HCT116 (cell line): ENCODE data around the gene PIGBOS1. TPM values are rescaled to one million over a fixed set of nuclear protein-coding genes. Genes with fewer than 3 reads are reported as not detected.

Experiments used
- ATAC-seq: fragments of 200-7000 bp; cut with Tn5 transposase; 2 replicates; pipeline ENCODE4 v1.9.1; 2020; ENCODE audit warnings: mild to moderate bottlenecking, moderate library complexity
- BruUV-seq: library from RNA; stranded (reverse); fragments of 400-500 nt; replicated peaks from 2 replicates; lab custom pipeline; 2021; lab: Mats Ljungman, UMichigan
- CTCF ChIA-PET: fragments of 300-600 bp; sonication (Branson Sonifier 250); formaldehyde crosslinking; loops from one replicate; lab custom pipeline; 2021; ENCODE audit warnings: antibody characterized with exemption; lab: Charles Lee
- POLR2A ChIA-PET: fragments of 300-600, 350-600 bp; sonication (Branson Sonifier 250); formaldehyde crosslinking; loops from one replicate; lab custom pipeline; 2021; ENCODE audit warnings: antibody characterized with exemption; lab: Charles Lee
- RAD21 ChIA-PET, 2 experiments: fragments of 300-600 bp; sonication (Branson Sonifier 250); formaldehyde crosslinking; loops; one replicate each; lab custom pipeline; 2023; ENCODE audit warnings: low total read pairs in 2 of 2; ENCODE audit not compliant: uncharacterized antibody in 2 of 2, unreplicated experiment in 2 of 2, low non-redundant PET in 1 of 2; lab: Charles Lee
- DNase-seq: peaks from one replicate; pipeline ENCODE4 v3.0.0-alpha.2; 2010; ENCODE audit warnings: low read depth, low spot score
- H2AFZ ChIP-seq: fragments of 200-600 bp; shearing (Covaris generic), sonication (generic); 2 replicates; pipeline ENCODE4 v1.6.1; 2017; ENCODE audit warnings: low read depth, mixed run types, mixed read lengths, antibody characterized with exemption, low read length; ENCODE audit not compliant: poor library complexity, severe bottlenecking
- H3K27ac ChIP-seq: 2 replicates; pipeline ENCODE4 v1.5.1; 2012; ENCODE audit warnings: low read depth, low read length
- H3K27me3 ChIP-seq: fragments of 200-600 bp; sonication (generic); 2 replicates; pipeline ENCODE4 v1.6.1; 2016; ENCODE audit warnings: mixed run types, low read length, mixed read lengths; ENCODE audit not compliant: insufficient read depth
- H3K36me3 ChIP-seq, 2 experiments: fragments of 200-500 bp in 1 of 2; fragments of 200-600 bp in 1 of 2; sonication (Bioruptor generic) in 1 of 2; sonication (generic) in 1 of 2; 2 replicates each; pipeline versions ENCODE4 v1.5.1 to v1.6.1; 2014 to 2016; ENCODE audit warnings: low read length in 2 of 2, inconsistent platforms in 1 of 2, mixed read lengths in 1 of 2, mixed run types in 1 of 2; ENCODE audit not compliant: insufficient read depth in 2 of 2, control insufficient read depth in 1 of 2
- H3K4me1 ChIP-seq, 2 experiments: fragments of 200-600 bp in 1 of 2; sonication (generic) in 1 of 2; 2 replicates each; pipeline versions ENCODE4 v1.5.1 to v1.6.1; 2012 to 2017; ENCODE audit warnings: low read length in 2 of 2, inconsistent platforms in 1 of 2, mild to moderate bottlenecking in 1 of 2, mixed read lengths in 1 of 2, mixed run types in 1 of 2, moderate library complexity in 1 of 2; ENCODE audit not compliant: insufficient read depth in 2 of 2, control insufficient read depth in 1 of 2
- H3K4me2 ChIP-seq: fragments of 200-600 bp; sonication (generic); 2 replicates; pipeline ENCODE4 v1.6.1; 2017; ENCODE audit warnings: mixed run types, low read length, mixed read lengths
- H3K4me3 ChIP-seq, 2 experiments: fragments of 200-600 bp in 1 of 2; sonication (generic) in 1 of 2; replicated peaks in 1 of 2; 2 replicates each; pipeline ENCODE4 v1.5.1; 2011 to 2016; ENCODE audit warnings: low read length in 2 of 2, control low read depth in 1 of 2, low read depth in 1 of 2, mild to moderate bottlenecking in 1 of 2, mixed read lengths in 1 of 2, mixed run types in 1 of 2
- H3K79me2 ChIP-seq: fragments of 200-600 bp; sonication (generic); 2 replicates; pipeline ENCODE4 v1.6.1; 2017; ENCODE audit warnings: mild to moderate bottlenecking, mixed run types, low read length, moderate library complexity, mixed read lengths; ENCODE audit not compliant: insufficient read depth
- H3K9ac ChIP-seq: fragments of 200-600 bp; sonication (generic); 2 replicates; pipeline ENCODE4 v1.6.1; 2016; ENCODE audit warnings: low read length, mixed read lengths
- H3K9me2 ChIP-seq: fragments of 200-600 bp; sonication (generic), shearing (Covaris generic); 2 replicates; pipeline ENCODE4 v1.6.1; 2017; ENCODE audit warnings: mixed run types, mild to moderate bottlenecking, moderate library complexity; ENCODE audit not compliant: insufficient read depth
- H3K9me3 ChIP-seq, 2 experiments: fragments of 200-500 bp in 1 of 2; fragments of 200-600 bp in 1 of 2; sonication (Bioruptor generic) in 1 of 2; sonication (generic) in 1 of 2; 2 replicates each; pipeline ENCODE4 v1.6.1; 2014 to 2017; ENCODE audit warnings: low read length in 2 of 2, mixed read lengths in 2 of 2, inconsistent platforms in 1 of 2, low read depth in 1 of 2, mild to moderate bottlenecking in 1 of 2, mixed run types in 1 of 2, moderate library complexity in 1 of 2; ENCODE audit not compliant: control insufficient read depth in 1 of 2, insufficient read depth in 1 of 2
- H4K20me1 ChIP-seq: fragments of 200-600 bp; sonication (generic), shearing (Covaris generic); 2 replicates; pipeline ENCODE4 v1.6.1; 2017; ENCODE audit warnings: mixed run types, mild to moderate bottlenecking, moderate library complexity; ENCODE audit not compliant: insufficient read depth
- CBX3 ChIP-seq: IDR thresholded peaks from 2 replicates; pipeline ENCODE4 v1.6.1; 2012; ENCODE audit warnings: low read depth
- CEBPB ChIP-seq: IDR thresholded peaks from 2 replicates; pipeline ENCODE4 v1.6.1; 2012; ENCODE audit warnings: low read depth
- CTCF ChIP-seq, 3 experiments: fragments of 200-600 bp in 1 of 3; sonication (generic) in 1 of 3; IDR thresholded peaks in 2 of 3; conservative IDR thresholded peaks in 1 of 3; 2 replicates each; pipeline ENCODE4 v1.5.1; 2012 to 2017; ENCODE audit warnings: low read depth in 2 of 3, low read length in 2 of 3, antibody characterized with exemption in 1 of 3, borderline replicate concordance in 1 of 3, control low read depth in 1 of 3, mild to moderate bottlenecking in 1 of 3, mixed read lengths in 1 of 3, mixed run types in 1 of 3, moderate library complexity in 1 of 3; ENCODE audit not compliant: insufficient read depth in 1 of 3
- EGR1 ChIP-seq: IDR thresholded peaks from 2 replicates; pipeline ENCODE4 v1.6.1; 2012; ENCODE audit warnings: low read depth
- ELF1 ChIP-seq: IDR thresholded peaks from 2 replicates; pipeline ENCODE4 v1.6.1; 2012; ENCODE audit warnings: low read depth, borderline replicate concordance
- EZH2 ChIP-seq: fragments of 200-600 bp; sonication (generic); IDR thresholded peaks from 2 replicates; pipeline ENCODE4 v1.6.1; 2017; ENCODE audit warnings: antibody characterized with exemption, mixed run types
- EZH2phosphoT487 ChIP-seq: fragments of 200-600 bp; IDR thresholded peaks from 2 replicates; pipeline ENCODE4 v1.6.1; 2018; ENCODE audit warnings: antibody characterized with exemption, borderline replicate concordance
- FOSL1 ChIP-seq: IDR thresholded peaks from 2 replicates; pipeline ENCODE4 v1.6.1; 2012; ENCODE audit warnings: low read depth
- POLR2A ChIP-seq: IDR thresholded peaks from 2 replicates; pipeline ENCODE4 v1.7.0; 2011; ENCODE audit warnings: borderline replicate concordance; ENCODE audit not compliant: insufficient read depth, insufficient read length; ENCODE audit errors: extremely low read depth
- RAD21 ChIP-seq: IDR thresholded peaks from 2 replicates; pipeline ENCODE4 v1.6.1; 2012; ENCODE audit warnings: low read depth, mild to moderate bottlenecking
- SIN3A ChIP-seq: IDR thresholded peaks from 2 replicates; pipeline ENCODE4 v1.6.1; 2012; ENCODE audit warnings: low read depth
- SP1 ChIP-seq: IDR thresholded peaks from 2 replicates; pipeline ENCODE4 v1.6.1; 2012; ENCODE audit warnings: low read depth
- SRF ChIP-seq: IDR thresholded peaks from 2 replicates; pipeline ENCODE4 v1.6.1; 2012; ENCODE audit warnings: low read depth
- YY1 ChIP-seq: IDR thresholded peaks from 2 replicates; pipeline ENCODE4 v1.6.1; 2011; ENCODE audit warnings: low read length, low read depth, moderate library complexity, mild to moderate bottlenecking; ENCODE audit not compliant: insufficient replicate concordance; ENCODE audit errors: extremely low read depth
- ZBTB33 ChIP-seq: IDR thresholded peaks from 2 replicates; pipeline ENCODE4 v1.6.1; 2011; ENCODE audit warnings: mild to moderate bottlenecking, low read length, moderate library complexity; ENCODE audit not compliant: insufficient replicate concordance; ENCODE audit errors: extremely low read depth
- ZFX ChIP-seq: fragments of 450-650 bp; IDR thresholded peaks from 2 replicates; pipeline ENCODE4 v1.6.1; 2017
- ZNF274 ChIP-seq: fragments of 200-500 bp; sonication (Bioruptor generic); IDR thresholded peaks from 2 replicates; pipeline ENCODE4 v1.6.1; 2014; ENCODE audit warnings: mild to moderate bottlenecking, low read depth, low read length, inconsistent platforms
- intact Hi-C: fragments of 100-400 bp; cut with micrococcal nuclease; formaldehyde crosslinking; loops from 2 replicates; pipeline ENCODE4 v1.10.0; 2022
- total RNA-seq: library from RNA; stranded (reverse); gene quantifications from one replicate; pipeline ENCODE4 v1.2.1, GENCODE V29; 2021; ENCODE audit not compliant: unreplicated experiment
- TF ChIP-seq, protein P1 (sequence below): IDR thresholded peaks from 2 replicates; pipeline ENCODE4 v1.6.1; 2012

The PIGBOS1 gene
- total RNA-seq, 1 experiment from 2014 or later, result 15.3 TPM

DNA sequence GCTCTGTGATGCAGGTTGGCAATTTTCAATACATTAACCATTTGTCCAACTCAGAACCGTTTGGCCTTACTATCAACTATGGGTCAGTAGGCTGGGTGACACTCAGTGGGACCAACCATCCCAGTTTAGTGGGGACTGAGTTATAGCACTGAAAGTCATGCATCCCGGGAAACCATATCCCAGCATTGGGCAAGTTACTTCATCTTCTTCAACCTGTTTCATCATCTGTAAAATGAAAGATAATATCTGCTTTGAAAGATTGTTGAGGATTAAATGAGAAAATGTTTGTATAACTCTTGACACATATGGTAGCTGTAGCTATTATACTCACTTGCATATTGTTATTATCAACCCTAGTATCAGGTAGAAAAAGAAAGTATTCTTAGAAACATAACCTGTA lies 41.2 kb downstream of the PIGBOS1 start:
- ATAC-seq, result no peak
- no TSS peak for BruUV-seq
- H3K27me3 ChIP-seq, result no peaks in the 10 kb centered on the region
- H3K27ac ChIP-seq, result no peak overlapping the region
- H3K36me3 ChIP-seq, result no peaks in the 10 kb centered on the region
- RAD21 ChIA-PET, result no interaction called here
- TF ChIP-seq ZBTB33 (no peak), ZNF274 (no peak), SP1 (no peak), SRF (no peak), FOSL1 (no peak), POLR2A (no peak), CEBPB (no peak)
- TF ChIP-seq, all 23 proteins: peak for 0
- Histone ChIP-seq H3K79me2 (no peaks in the 10 kb centered on the region), H3K9me2 (no peaks in the 10 kb centered on the region), H3K9ac (no peak overlapping the region), H3K4me2 (no peak overlapping the region), H3K4me1 (peaks cover 11 to 22% of the 10 kb centered on the region in 2 experiments), H3K4me3 (no peak overlapping the region), H4K20me1 (no peaks in the 10 kb centered on the region), H2AFZ (no peak overlapping the region), H3K9me3 (no peaks in the 10 kb centered on the region)
- CTCF ChIA-PET, result no interaction called here
- POLR2A ChIA-PET, result no interaction called here
- intact Hi-C loops, result no loop called here
- DNase-seq, result no peak

DNA sequence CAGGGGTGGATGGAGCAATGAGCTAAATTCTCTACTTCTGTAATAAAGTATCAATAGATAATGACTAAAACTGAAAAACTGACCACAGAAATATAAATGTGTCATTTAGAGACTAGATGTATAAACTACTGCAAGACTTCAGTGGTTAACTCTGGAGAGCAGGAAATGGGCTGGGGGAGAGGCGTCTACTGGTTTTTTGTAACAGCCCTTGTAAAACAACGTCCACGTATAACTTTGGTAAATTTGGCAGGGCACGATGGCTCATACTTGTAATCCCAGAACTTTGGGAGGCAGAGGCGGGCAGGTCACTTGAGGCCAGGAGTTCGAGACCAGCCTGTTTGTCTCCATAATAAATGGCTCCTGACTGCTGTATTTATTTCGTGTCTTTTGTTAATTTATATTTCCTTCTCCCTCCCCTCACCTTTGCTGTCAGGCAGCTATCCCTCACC lies 41.8 kb downstream of the PIGBOS1 start:
- Histone ChIP-seq H3K27me3 (no peaks in the 10 kb centered on the region), H2AFZ (no peak overlapping the region), H3K9me3 (no peaks in the 10 kb centered on the region), H3K4me2 (no peak overlapping the region), H3K27ac (no peak overlapping the region), H3K36me3 (no peaks in the 10 kb centered on the region), H3K9me2 (no peaks in the 10 kb centered on the region), H3K79me2 (no peaks in the 10 kb centered on the region), H3K4me3 (no peak overlapping the region), H3K9ac (no peak overlapping the region), H4K20me1 (no peaks in the 10 kb centered on the region), H3K4me1 (peaks cover 11 to 17% of the 10 kb centered on the region in 2 experiments)
- ChIA-PET POLR2A (no interaction called here), CTCF (interaction anchor here (0.6 kb wide), 1 partner anchor 60 kb away, joined by 3 read pairs; no protein-coding TSS in a partner anchor), RAD21 (no interaction called here)
- ATAC-seq, result no peak
- no TSS peak for BruUV-seq
- intact Hi-C loops, result no loop called here
- DNase-seq, result no peak
- no peak for TF ChIP-seq POLR2A
- no peak for TF ChIP-seq ELF1
- no peak for TF ChIP-seq FOSL1
- no peak for TF ChIP-seq EGR1
- TF ChIP-seq EZH2phosphoT487, result no peak
- TF ChIP-seq CEBPB, result no peak
- no peak for TF ChIP-seq SP1
- no peak for TF ChIP-seq SIN3A
- TF ChIP-seq, protein P1, sequence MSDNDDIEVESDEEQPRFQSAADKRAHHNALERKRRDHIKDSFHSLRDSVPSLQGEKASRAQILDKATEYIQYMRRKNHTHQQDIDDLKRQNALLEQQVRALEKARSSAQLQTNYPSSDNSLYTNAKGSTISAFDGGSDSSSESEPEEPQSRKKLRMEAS, result no peak
- TF ChIP-seq CBX3, result no peak
- no peak for TF ChIP-seq YY1
- TF ChIP-seq CTCF (IDR thresholded peaks at IDR 0.05 in 2 of 3, conservative IDR thresholded peaks at IDR 0.05 in 1 of 3; ENCODE audit: borderline replicate concordance in 1 of 3, insufficient read depth in 1 of 3, low read depth in 2 of 3, low read length in 2 of 3), result no peak
- no peak for TF ChIP-seq EZH2
- no peak for TF ChIP-seq RAD21
- no peak for TF ChIP-seq SRF
- no peak for TF ChIP-seq ZFX
